AG09309 (cell line): ENCODE data around the gene PHPT1.

Experiments used
- DNase-seq: peaks from one replicate; pipeline ENCODE4 v3.0.0-alpha.2; 2010; ENCODE audit warnings: low read depth
- H3K4me3 ChIP-seq: 2 replicates; pipeline ENCODE4 v1.5.1; 2011; ENCODE audit warnings: mild to moderate bottlenecking, low read depth, low read length, moderate library complexity; ENCODE audit not compliant: control insufficient read depth
- CTCF ChIP-seq: IDR thresholded peaks from 2 replicates; pipeline ENCODE4 v1.5.1; 2011; ENCODE audit warnings: mild to moderate bottlenecking, low read depth, low read length, inconsistent platforms; ENCODE audit not compliant: insufficient read depth, control insufficient read depth; ENCODE audit errors: missing control alignments

PHPT1 gene

GRCh38 chr9:136824496-136825225 lies 24.5 kb upstream of the PHPT1 start:
- no peak overlapping the region for H3K4me3 ChIP-seq
- DNase-seq, result no peak
- TF ChIP-seq CTCF, result no peak

GRCh38 chr9:136825295-136826187 lies 23.7 kb upstream of the PHPT1 start:
- no peak overlapping the region for H3K4me3 ChIP-seq
- no peak for TF ChIP-seq CTCF
- DNase-seq, result no peak

- no peak for DNase-seq
- no peak for TF ChIP-seq CTCF
- no peak overlapping the region for H3K4me3 ChIP-seq
Measured at GRCh38 chr9:136826188-136826541, 23.0 kb upstream of the PHPT1 start.

GRCh38 chr9:136826703-136827582 lies 22.3 kb upstream of the PHPT1 start:
- TF ChIP-seq CTCF, result no peak
- no peak for DNase-seq

GRCh38 chr9:136827794-136828473 lies 21.3 kb upstream of the PHPT1 start:
- H3K4me3 ChIP-seq, result no peak overlapping the region
- TF ChIP-seq CTCF, result no peak
- no peak for DNase-seq

More at GRCh38 chr9:136826703-136827582, 22.3 kb upstream of the PHPT1 start:
- H3K4me3 ChIP-seq, result no peak overlapping the region

GRCh38 chr9:136828474-136829140 lies 20.6 kb upstream of the PHPT1 start:
- DNase-seq, result no peak
- no peak overlapping the region for H3K4me3 ChIP-seq
- TF ChIP-seq CTCF, result no peak
